Gastroesophageal sphincter (tissue), 3 donors: ENCODE results near the gene EEFSEC.

Experiments
- EP300 ChIP-seq: sonication (generic); formaldehyde crosslinking; IDR thresholded peaks from one replicate; pipeline ENCODE4 v1.6.1; 2017; ENCODE audit warnings: antibody characterized with exemption, mild to moderate bottlenecking
- POLR2AphosphoS5 ChIP-seq: sonication (generic); formaldehyde crosslinking; IDR thresholded peaks from one replicate; pipeline ENCODE4 v1.6.1; 2017; ENCODE audit warnings: antibody characterized with exemption
- TF ChIP-seq, protein P1 (sequence below), 4 experiments: fragments of 200-600 bp in 2 of 4; fragments of 450-650 bp in 2 of 4; sonication (generic) in 1 of 4; IDR thresholded peaks; one replicate each; pipeline ENCODE4 v1.5.1; 2017 to 2019; ENCODE audit warnings: antibody characterized with exemption in 4 of 4, mild to moderate bottlenecking in 2 of 4, moderate library complexity in 2 of 4

DNA sequence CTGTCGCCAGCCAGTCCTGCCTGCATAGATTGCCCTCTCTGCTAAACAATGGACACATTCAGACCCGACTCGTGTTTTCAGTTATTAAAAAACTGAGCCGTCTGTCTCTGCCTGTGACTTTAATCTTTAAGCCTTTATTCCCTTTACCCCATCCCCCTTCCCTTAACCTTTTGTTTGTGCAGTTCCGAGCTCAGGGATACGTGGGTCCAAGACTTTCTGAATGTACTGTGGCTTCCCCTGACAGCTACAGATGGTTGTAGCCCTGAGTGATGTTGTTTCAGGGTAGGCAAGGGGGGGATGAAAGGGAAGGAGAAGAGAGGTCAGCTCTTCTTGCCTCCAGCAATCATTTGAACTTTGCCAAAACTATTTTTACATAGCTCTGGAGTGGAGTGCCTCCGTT is 44.6 kb downstream of the EEFSEC start:
- TF ChIP-seq EP300 (no peak), POLR2AphosphoS5 (no peak)
- TF ChIP-seq, protein P1, sequence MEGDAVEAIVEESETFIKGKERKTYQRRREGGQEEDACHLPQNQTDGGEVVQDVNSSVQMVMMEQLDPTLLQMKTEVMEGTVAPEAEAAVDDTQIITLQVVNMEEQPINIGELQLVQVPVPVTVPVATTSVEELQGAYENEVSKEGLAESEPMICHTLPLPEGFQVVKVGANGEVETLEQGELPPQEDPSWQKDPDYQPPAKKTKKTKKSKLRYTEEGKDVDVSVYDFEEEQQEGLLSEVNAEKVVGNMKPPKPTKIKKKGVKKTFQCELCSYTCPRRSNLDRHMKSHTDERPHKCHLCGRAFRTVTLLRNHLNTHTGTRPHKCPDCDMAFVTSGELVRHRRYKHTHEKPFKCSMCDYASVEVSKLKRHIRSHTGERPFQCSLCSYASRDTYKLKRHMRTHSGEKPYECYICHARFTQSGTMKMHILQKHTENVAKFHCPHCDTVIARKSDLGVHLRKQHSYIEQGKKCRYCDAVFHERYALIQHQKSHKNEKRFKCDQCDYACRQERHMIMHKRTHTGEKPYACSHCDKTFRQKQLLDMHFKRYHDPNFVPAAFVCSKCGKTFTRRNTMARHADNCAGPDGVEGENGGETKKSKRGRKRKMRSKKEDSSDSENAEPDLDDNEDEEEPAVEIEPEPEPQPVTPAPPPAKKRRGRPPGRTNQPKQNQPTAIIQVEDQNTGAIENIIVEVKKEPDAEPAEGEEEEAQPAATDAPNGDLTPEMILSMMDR (IDR thresholded peaks at IDR 0.05) = no peak
